Activated effector memory CD4-positive, alpha-beta T cell treated with anti-CD3 and anti-CD28 coated beads, Interleukin-2, amount 50 U/mL, for 16 hours (primary cell): ENCODE data around the gene DIAPH3.
"Not testable (repeated sequence)": the region's sequence is repeated elsewhere in the genome, so short reads cannot be mapped to it uniquely, and the experiment has no call there.

ENCODE experiments used
- DNase-seq: peaks from one replicate; pipeline ENCODE4 v3.0.0-alpha.2; 2020

Gene DIAPH3

GRCh38 chr13:60091573-60091972 lies 72.2 kb downstream of the DIAPH3 start:
- no peak for DNase-seq

DNA sequence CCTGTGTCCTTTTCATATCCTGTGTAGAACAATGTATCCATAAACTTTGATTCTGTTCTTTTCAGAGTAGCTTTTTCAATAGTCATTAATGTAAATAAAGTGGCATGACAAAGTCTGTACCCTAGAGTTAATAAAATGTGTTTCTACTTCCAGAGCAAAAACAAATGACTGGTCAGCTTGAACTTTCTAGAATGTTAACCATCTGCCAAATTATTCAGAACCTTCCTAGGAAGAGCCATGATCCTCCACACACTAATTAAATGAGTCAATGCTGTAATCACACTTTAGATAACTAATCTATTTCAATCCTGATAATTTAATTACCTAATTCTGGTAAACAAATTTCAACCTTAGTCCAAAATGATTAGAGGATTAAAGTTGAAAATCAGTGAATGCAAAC lies 73.2 kb downstream of the DIAPH3 start:
- DNase-seq, result no peak

- not testable (repeated sequence) for DNase-seq
These were observed 79.9 kb downstream of the DIAPH3 start for GRCh38 chr13:60083780-60084179.

- no peak for DNase-seq
These were observed 82.9 kb downstream of the DIAPH3 start for GRCh38 chr13:60080850-60081249.

DNA sequence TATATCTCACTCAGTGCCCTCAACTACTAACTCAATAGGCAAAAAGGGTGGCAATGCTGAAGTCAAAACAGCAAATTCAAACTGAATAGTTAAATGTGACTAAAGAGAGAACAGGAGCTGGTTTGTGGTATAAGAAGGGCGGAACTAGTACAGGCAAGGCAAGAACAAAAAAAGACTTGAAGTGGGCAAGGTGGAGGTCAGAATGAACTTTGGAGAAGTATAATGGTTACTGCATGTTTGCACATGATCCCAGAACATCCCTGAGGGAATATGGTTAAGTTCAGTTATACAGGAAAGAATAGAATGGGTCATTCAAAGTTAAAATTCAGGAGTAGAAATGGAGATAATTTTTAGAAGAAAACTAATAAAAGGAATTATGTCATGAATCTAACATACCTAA lies 85.5 kb downstream of the DIAPH3 start:
- no peak for DNase-seq

GRCh38 chr13:60075850-60076249 lies 87.9 kb downstream of the DIAPH3 start:
- DNase-seq, result no peak

GRCh38 chr13:60074397-60074796 lies 89.3 kb downstream of the DIAPH3 start:
- DNase-seq, result no peak

- no peak for DNase-seq
These were observed 97.5 kb downstream of the DIAPH3 start for GRCh38 chr13:60066226-60066625.

GRCh38 chr13:60062502-60062901 lies 101.2 kb downstream of the DIAPH3 start:
- no peak for DNase-seq

DNA sequence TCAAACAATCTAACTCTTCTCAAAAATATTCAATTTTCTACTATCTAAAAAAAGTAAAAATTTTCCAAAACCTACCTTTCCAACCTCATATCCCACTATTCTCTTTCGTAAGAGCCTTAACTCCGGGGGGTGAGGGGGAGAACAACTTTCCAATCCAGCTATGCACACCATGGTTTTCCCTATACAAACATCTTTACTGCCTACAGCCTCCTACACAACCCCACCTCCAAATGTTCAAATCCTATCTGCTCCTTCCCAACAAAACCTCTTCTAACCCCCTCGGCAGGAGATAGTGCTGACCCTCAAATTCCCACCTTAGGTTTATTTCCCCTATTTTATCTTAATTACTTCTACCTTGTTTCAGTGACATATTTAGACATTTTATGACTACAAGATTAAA lies 102.0 kb downstream of the DIAPH3 start:
- no peak for DNase-seq

- DNase-seq, result no peak
These were observed 111.9 kb downstream of the DIAPH3 start for GRCh38 chr13:60051754-60052285.

GRCh38 chr13:60048353-60048752 lies 115.4 kb downstream of the DIAPH3 start:
- not testable (repeated sequence) for DNase-seq

DNA sequence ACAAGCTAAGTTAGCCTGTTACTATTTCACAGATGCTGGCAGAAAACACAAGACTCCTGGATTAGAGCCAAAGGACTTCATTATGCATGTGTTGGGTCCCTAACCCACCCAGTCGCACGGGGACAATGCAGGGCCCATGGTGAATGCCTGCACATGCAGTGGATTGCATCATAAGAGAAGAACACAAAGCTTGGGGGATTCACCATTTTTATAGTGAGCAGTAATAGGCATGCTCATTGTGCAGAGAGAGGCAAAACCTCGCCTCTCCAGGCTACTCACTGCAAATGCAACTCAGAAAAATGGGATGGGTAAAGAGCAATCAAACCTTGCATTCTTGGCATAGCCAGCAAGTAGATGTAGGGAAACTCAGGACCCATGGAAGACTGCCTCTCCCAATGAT lies 115.8 kb downstream of the DIAPH3 start:
- no peak for DNase-seq

DNA sequence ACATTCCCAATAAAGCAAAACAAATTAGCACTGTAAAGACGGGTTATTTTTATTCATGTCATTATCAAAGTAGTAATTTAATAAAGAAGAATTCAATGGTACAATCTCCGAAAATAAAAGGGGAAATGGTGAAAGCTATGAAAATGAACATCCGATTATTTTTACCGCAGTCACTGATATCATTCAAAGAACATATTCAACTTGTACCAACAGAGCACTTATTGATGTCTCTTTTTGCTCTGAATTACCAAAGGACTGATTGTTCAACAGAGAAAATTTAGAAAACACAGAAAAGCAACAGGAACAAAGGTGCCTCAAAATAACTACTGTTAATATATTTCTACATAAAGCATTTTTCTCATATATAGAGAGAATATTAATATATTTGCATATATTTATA lies 119.4 kb downstream of the DIAPH3 start:
- no peak for DNase-seq

GRCh38 chr13:60043262-60043661 lies 120.5 kb downstream of the DIAPH3 start:
- DNase-seq, result no peak

- not testable (repeated sequence) for DNase-seq
These were observed 123.1 kb downstream of the DIAPH3 start for GRCh38 chr13:60040668-60041067.

- DNase-seq, result no peak
These were observed 127.9 kb downstream of the DIAPH3 start for GRCh38 chr13:60035874-60036273.

DNA sequence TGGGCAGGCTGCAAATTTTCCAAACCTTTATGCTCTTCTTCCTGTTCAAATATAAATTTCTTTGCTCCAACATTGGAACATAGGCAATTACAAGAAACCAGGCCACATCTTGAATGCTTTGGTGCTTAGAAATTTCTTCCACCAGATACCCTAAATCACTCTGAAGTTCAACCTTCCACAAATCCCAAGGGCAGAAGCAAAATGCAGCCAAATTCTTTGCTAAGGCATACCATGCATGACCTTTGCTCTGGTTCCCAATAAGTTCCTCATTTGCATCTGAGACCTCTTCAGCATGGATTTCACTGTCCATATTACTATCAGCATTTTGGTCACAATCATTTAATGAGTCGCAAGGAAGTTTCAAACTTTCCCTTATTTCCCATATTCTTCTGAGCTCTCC lies 130.9 kb downstream of the DIAPH3 start:
- DNase-seq, result no peak

GRCh38 chr13:60028021-60028420 lies 135.7 kb downstream of the DIAPH3 start:
- DNase-seq, result no peak

GRCh38 chr13:60026286-60026685 lies 137.4 kb downstream of the DIAPH3 start:
- no peak for DNase-seq

GRCh38 chr13:60020288-60020687 lies 143.4 kb downstream of the DIAPH3 start:
- no peak for DNase-seq

DNA sequence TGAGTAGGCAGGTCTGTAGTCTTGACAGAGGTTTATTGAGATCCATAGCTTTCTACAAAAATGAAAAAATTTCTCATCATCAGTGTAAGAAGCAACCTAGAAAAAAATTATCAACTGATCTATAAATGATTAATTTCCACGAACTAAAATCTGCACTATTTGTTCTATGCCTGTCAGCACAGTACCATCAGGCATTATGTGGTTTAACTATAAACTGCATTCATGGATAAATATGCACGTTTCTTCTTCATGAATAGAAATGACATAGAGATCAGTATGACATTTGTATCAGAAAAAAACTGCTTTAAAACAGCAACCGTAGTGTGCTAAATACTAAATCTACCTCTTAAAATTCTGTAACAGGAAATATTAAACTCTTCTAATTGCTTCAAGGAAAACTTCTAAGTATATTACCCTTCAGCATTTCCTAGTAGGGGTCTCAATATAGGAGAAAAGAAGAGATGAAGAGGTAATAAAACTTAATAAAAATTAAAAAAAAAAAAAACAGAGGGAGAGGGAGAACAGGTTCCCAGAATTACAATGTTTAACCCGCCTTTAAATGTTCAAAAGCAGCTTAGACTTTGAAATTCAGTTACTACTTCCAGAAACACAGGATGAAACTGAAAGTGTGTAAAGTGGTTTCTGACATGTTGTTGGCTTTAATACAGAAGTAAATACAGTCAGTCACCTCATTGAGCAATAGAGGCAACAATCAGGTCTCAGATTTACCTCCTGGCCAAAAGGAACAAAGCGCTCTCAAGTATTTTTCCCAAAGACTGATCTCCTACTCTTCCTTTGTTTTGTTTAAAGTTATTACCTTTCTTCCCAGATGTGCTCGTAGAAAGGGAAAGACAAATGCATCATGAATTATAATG lies 144.4 kb downstream of the DIAPH3 start:
- DNase-seq, result no peak

GRCh38 chr13:60018536-60018935 lies 145.2 kb downstream of the DIAPH3 start:
- DNase-seq, result no peak

DNA sequence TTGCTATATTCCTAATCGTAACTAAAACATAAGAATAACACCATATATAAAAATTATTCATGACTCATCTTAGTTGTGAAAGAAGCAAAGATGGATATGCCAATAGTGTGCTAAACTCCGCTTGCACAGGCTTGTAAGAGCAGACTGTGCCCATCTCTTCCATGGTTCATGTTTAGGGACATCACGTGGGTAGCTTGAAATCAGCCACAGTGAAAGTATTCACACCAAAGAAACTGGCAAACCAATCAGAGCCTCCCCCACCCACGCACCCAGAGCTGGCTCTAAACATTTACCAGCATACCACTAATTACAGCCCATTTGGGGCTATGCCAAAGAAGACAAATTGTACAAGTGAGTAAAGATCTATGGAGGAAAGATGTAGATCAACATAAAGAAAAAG lies 147.5 kb downstream of the DIAPH3 start:
- no peak for DNase-seq

- DNase-seq, result no peak
These were observed 150.6 kb downstream of the DIAPH3 start for GRCh38 chr13:60013166-60013565.
